ENCODE results near the gene EFCAB6. TPM values are rescaled to one million over a fixed set of nuclear protein-coding genes. Genes with fewer than 3 reads are reported as not detected.

The EFCAB6 gene
- polyA plus RNA-seq, 3 donors, result not detected

DNA sequence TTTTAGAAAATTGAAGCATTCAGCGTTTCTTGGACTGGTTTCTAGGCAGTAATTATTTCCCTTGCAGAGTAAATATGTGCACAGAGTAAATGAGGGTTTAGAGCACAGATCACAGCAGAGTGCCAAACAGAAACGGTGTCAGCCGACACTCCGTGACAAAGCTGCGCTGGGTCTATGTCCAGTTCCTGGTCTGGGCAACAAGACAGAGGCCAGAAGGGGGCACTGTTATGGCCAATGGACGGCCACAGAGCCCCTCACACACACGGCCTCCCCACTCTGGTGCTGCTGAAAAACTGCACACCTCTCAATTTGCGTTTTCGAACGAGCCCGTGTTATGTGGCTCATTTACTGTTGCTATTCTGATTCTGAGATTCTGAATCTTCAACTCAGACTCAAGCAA, 219.6 kb downstream of the EFCAB6 start:
- Histone ChIP-seq H3K4me1 (ENCODE audit: control insufficient read depth in 1 of 2, insufficient read depth in 2 of 2, low read length in 2 of 2) (no peaks in the 10 kb centered on the region), H3K9me3 (replicated peaks in 1 of 2; ENCODE audit: control insufficient read depth in 1 of 2, insufficient read depth in 1 of 2, low read length in 2 of 2) (peaks cover 0 to 3% of the 10 kb centered on the region in 2 donors), H3K27me3 (ENCODE audit: control insufficient read depth in 2 of 2, insufficient read depth in 2 of 2, low read length in 2 of 2) (peaks cover 0 to 2% of the 10 kb centered on the region in 2 donors), H3K36me3 (replicated peaks in 1 of 2; ENCODE audit: control insufficient read depth in 1 of 2, insufficient read depth in 2 of 2, low read length in 2 of 2) (no peaks in the 10 kb centered on the region), H3K79me2 (ENCODE audit: insufficient read depth, low read length) (no peaks in the 10 kb centered on the region), H3K27ac (ENCODE audit: low read depth in 1 of 2, low read length in 2 of 2) (no peak overlapping the region), H3K9ac (ENCODE audit: insufficient read depth, low read length, poor library complexity, severe bottlenecking) (no peak overlapping the region), H4K20me1 (ENCODE audit: insufficient read depth, low read length) (no peaks in the 10 kb centered on the region), H3K4me2 (replicated peaks; ENCODE audit: extremely low read depth, low read length, poor library complexity, severe bottlenecking) (no peak overlapping the region), H2AFZ (ENCODE audit: insufficient read depth, low read depth, low read length, poor library complexity, severe bottlenecking) (no peak overlapping the region), H3K4me3 (replicated peaks in 1 of 3; ENCODE audit: low read depth in 2 of 3, low read length in 3 of 3) (no peak overlapping the region)
- TF ChIP-seq, protein P1, sequence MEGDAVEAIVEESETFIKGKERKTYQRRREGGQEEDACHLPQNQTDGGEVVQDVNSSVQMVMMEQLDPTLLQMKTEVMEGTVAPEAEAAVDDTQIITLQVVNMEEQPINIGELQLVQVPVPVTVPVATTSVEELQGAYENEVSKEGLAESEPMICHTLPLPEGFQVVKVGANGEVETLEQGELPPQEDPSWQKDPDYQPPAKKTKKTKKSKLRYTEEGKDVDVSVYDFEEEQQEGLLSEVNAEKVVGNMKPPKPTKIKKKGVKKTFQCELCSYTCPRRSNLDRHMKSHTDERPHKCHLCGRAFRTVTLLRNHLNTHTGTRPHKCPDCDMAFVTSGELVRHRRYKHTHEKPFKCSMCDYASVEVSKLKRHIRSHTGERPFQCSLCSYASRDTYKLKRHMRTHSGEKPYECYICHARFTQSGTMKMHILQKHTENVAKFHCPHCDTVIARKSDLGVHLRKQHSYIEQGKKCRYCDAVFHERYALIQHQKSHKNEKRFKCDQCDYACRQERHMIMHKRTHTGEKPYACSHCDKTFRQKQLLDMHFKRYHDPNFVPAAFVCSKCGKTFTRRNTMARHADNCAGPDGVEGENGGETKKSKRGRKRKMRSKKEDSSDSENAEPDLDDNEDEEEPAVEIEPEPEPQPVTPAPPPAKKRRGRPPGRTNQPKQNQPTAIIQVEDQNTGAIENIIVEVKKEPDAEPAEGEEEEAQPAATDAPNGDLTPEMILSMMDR (IDR thresholded peaks at IDR 0.05), result no peak
- H3K9me3 Mint-ChIP-seq, result peaks cover 0 to 15% (median 7%) of the 10 kb centered on the region in 7 donors
- intact Hi-C loops (cut with micrococcal nuclease), result no loop called here
- DNase-seq, result no peak
- H3K4me3 Mint-ChIP-seq, result no peak overlapping the region
- H3K36me3 Mint-ChIP-seq, result no peaks in the 10 kb centered on the region
- H3K27me3 Mint-ChIP-seq (ENCODE audit: low read depth in 3 of 3), result peaks cover 0 to 11% (median 7%) of the 10 kb centered on the region in 3 donors
- no peak overlapping the region for H3K27ac Mint-ChIP-seq
- WGBS (ENCODE audit: insufficient coverage), result 64% methylated on average over 5 of the region's 11 CpGs
- H3K4me1 Mint-ChIP-seq, result no peaks in the 10 kb centered on the region

DNA sequence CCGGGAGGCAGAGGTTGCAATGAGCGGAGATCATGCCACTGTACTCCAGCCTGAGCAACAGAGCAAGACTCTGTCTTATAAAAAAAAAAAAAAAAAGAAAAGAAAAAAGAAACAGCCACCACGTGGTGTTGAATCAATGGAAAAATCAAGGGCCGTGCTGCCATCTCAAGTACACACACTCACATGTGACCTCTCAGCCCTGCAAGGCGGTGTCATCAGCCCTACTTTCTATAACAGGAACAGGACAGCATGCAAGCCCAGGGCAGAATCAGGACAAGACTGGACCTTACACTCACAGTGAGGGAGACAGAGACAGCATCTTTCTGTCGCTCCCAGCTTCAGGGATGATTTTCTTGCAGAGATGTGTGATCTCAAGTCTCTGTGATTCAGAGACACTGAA, 220.7 kb downstream of the EFCAB6 start:
- H3K4me3 ChIP-seq (replicated peaks in 1 of 3; ENCODE audit: low read depth in 2 of 3, low read length in 3 of 3), result no peak overlapping the region
- no peaks in the 10 kb centered on the region for H4K20me1 ChIP-seq (ENCODE audit: insufficient read depth, low read length)
- WGBS (ENCODE audit: insufficient coverage), result 100% methylated on average over 2 of the region's 6 CpGs
- H3K9me3 ChIP-seq (replicated peaks in 1 of 2; ENCODE audit: control insufficient read depth in 1 of 2, insufficient read depth in 1 of 2, low read length in 2 of 2), result peaks cover 0 to 3% of the 10 kb centered on the region in 2 donors
- peaks cover 0 to 2% of the 10 kb centered on the region in 2 donors for H3K27me3 ChIP-seq (ENCODE audit: control insufficient read depth in 2 of 2, insufficient read depth in 2 of 2, low read length in 2 of 2)
- intact Hi-C loops (cut with micrococcal nuclease), result no loop called here
- no peaks in the 10 kb centered on the region for H3K79me2 ChIP-seq (ENCODE audit: insufficient read depth, low read length)
- H3K27ac ChIP-seq (ENCODE audit: low read depth in 1 of 2, low read length in 2 of 2), result no peak overlapping the region
- H2AFZ ChIP-seq (ENCODE audit: insufficient read depth, low read depth, low read length, poor library complexity, severe bottlenecking), result no peak overlapping the region
- Mint-ChIP-seq H3K9me3 (peaks cover 0 to 15% (median 11%) of the 10 kb centered on the region in 7 donors), H3K27me3 (ENCODE audit: low read depth in 3 of 3) (peaks cover 0 to 13% (median 7%) of the 10 kb centered on the region in 3 donors), H3K4me3 (no peak overlapping the region), H3K27ac (no peak overlapping the region), H3K4me1 (no peaks in the 10 kb centered on the region), H3K36me3 (no peaks in the 10 kb centered on the region)
- no peaks in the 10 kb centered on the region for H3K4me1 ChIP-seq (ENCODE audit: control insufficient read depth in 1 of 2, insufficient read depth in 2 of 2, low read length in 2 of 2)
- no peaks in the 10 kb centered on the region for H3K36me3 ChIP-seq (replicated peaks in 1 of 2; ENCODE audit: control insufficient read depth in 1 of 2, insufficient read depth in 2 of 2, low read length in 2 of 2)
- no peak for DNase-seq
- TF ChIP-seq, protein P1 (IDR thresholded peaks at IDR 0.05), result no peak
- H3K4me2 ChIP-seq (replicated peaks; ENCODE audit: extremely low read depth, low read length, poor library complexity, severe bottlenecking), result no peak overlapping the region
- no peak overlapping the region for H3K9ac ChIP-seq (ENCODE audit: insufficient read depth, low read length, poor library complexity, severe bottlenecking)

Data from CD14-positive monocyte (primary cell).